OCI-LY3 (cell line): Measurements from ENCODE around the gene EPS8.
A peak's percentile ranks its signal among the peaks of the same experiment; 100 is the strongest.

ENCODE experiments used
- H2AFZ ChIP-seq: fragments of 200-600, 300-600 bp; shearing (Covaris generic); 2 replicates; pipeline ENCODE4 v1.6.0; 2014; ENCODE audit warnings: antibody characterized with exemption, low read depth, low read length
- H3K27ac ChIP-seq: fragments of 200-600, 300-600 bp; sonication (generic); 2 replicates; pipeline ENCODE4 v1.5.1; 2014; ENCODE audit warnings: mild to moderate bottlenecking, low read length, moderate library complexity, mixed read lengths
- H3K27me3 ChIP-seq: fragments of 200-600, 300-600 bp; sonication (generic); 2 replicates; pipeline ENCODE4 v1.6.1; 2014; ENCODE audit warnings: low read depth, low read length, mixed read lengths
- H3K36me3 ChIP-seq: fragments of 200-600, 300-600 bp; sonication (generic); replicated peaks from 2 replicates; pipeline ENCODE3; 2014; ENCODE audit warnings: low read depth, low read length, mixed read lengths
- H3K4me1 ChIP-seq: fragments of 300-600, 200-600 bp; sonication (generic); 2 replicates; pipeline ENCODE4 v1.6.1; 2014; ENCODE audit warnings: low read length, mixed read lengths
- H3K4me2 ChIP-seq: fragments of 200-600, 300-600 bp; sonication (generic); 2 replicates; pipeline ENCODE4 v1.6.1; 2014; ENCODE audit warnings: low read length, mixed read lengths
- H3K4me3 ChIP-seq: fragments of 300-600, 200-600 bp; sonication (generic); 2 replicates; pipeline ENCODE4 v1.5.1; 2014; ENCODE audit warnings: antibody characterized with exemption, mild to moderate bottlenecking, low read length, moderate library complexity
- H3K79me2 ChIP-seq: fragments of 300-600, 200-600 bp; shearing (Covaris generic); 2 replicates; pipeline ENCODE4 v1.6.1; 2014; ENCODE audit warnings: mild to moderate bottlenecking, low read length, mixed read lengths
- H3K9ac ChIP-seq: fragments of 300-600, 200-600 bp; shearing (Covaris generic); 2 replicates; pipeline ENCODE4 v1.6.0; 2014; ENCODE audit warnings: mild to moderate bottlenecking, low read length, moderate library complexity
- H3K9me3 ChIP-seq: fragments of 200-600, 300-600 bp; shearing (Covaris generic); 2 replicates; pipeline ENCODE4 v1.6.1; 2014; ENCODE audit warnings: low read length, mixed read lengths; ENCODE audit not compliant: insufficient read depth
- H4K20me1 ChIP-seq: fragments of 200-600, 300-600 bp; sonication (generic); 2 replicates; pipeline ENCODE4 v1.6.1; 2016; ENCODE audit warnings: low read length, mixed read lengths; ENCODE audit not compliant: insufficient read depth
- EZH2phosphoT487 ChIP-seq: fragments of 200-600 bp; shearing (Covaris generic); IDR thresholded peaks from 2 replicates; pipeline ENCODE4 v1.6.1; 2018; ENCODE audit warnings: antibody characterized with exemption, mixed run types, low read depth
- TF ChIP-seq, protein P1 (sequence below): fragments of 200-600, 300-600 bp; sonication (generic); IDR thresholded peaks from 2 replicates; pipeline ENCODE4 v1.5.1; 2014; ENCODE audit warnings: antibody characterized with exemption, low read length, low read depth

EPS8 gene

DNA sequence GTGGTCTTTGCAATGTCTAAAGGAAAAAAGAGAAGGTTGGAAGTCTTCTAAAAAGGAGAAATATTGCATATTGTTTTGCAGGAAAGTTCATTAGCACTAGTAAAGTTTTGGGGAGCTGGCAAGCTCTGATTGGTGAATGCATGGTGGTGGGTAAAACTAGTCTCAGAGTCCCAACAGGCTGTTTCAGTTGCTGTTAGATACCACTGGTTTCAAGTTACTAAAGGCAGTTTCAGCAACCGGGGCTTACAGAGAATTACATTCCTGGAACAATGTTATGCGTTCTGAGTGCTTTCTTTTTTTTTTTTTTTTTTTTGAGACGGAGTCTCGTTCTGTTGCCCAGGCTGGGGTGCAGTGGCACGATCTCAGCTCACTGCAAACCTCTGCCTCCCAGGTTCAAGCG is 208.2 kb downstream of the EPS8 start:
- no peak overlapping the region for H3K9ac ChIP-seq
- no peaks in the 10 kb centered on the region for H3K9me3 ChIP-seq
- peaks cover 56% of the 10 kb centered on the region for H3K36me3 ChIP-seq
- H3K79me2 ChIP-seq, result no peaks in the 10 kb centered on the region
- TF ChIP-seq, protein P1, sequence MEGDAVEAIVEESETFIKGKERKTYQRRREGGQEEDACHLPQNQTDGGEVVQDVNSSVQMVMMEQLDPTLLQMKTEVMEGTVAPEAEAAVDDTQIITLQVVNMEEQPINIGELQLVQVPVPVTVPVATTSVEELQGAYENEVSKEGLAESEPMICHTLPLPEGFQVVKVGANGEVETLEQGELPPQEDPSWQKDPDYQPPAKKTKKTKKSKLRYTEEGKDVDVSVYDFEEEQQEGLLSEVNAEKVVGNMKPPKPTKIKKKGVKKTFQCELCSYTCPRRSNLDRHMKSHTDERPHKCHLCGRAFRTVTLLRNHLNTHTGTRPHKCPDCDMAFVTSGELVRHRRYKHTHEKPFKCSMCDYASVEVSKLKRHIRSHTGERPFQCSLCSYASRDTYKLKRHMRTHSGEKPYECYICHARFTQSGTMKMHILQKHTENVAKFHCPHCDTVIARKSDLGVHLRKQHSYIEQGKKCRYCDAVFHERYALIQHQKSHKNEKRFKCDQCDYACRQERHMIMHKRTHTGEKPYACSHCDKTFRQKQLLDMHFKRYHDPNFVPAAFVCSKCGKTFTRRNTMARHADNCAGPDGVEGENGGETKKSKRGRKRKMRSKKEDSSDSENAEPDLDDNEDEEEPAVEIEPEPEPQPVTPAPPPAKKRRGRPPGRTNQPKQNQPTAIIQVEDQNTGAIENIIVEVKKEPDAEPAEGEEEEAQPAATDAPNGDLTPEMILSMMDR, result no peak
- TF ChIP-seq EZH2phosphoT487, result no peak
- peaks cover 35% of the 10 kb centered on the region for H3K4me1 ChIP-seq
- no peak overlapping the region for H2AFZ ChIP-seq
- no peak overlapping the region for H3K27ac ChIP-seq
- H3K4me3 ChIP-seq, result no peak overlapping the region
- no peaks in the 10 kb centered on the region for H4K20me1 ChIP-seq
- no peaks in the 10 kb centered on the region for H3K27me3 ChIP-seq
- peak overlapping the region; percentile 6; the same call in 1 of the 2 replicates for H3K4me2 ChIP-seq

DNA sequence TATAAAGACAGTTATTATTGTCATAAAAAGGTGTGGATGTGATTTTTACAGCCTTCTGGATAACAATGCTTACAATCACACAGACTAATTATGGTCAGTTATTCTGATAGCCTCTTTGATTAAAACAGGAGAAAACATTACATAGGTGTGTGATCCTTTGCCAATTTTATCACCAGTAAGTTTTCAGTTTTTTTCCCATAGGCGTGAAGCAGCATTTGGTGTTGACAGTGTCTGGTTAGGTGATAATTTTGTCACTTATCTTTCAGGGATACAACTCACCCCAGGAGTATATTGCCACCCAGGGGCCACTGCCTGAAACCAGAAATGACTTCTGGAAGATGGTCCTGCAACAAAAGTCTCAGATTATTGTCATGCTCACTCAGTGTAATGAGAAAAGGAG is 208.8 kb downstream of the EPS8 start:
- Histone ChIP-seq H4K20me1 (no peaks in the 10 kb centered on the region), H3K9ac (no peak overlapping the region), H3K27me3 (no peaks in the 10 kb centered on the region), H3K4me1 (peaks cover 38% of the 10 kb centered on the region), H3K4me2 (peak overlapping the region; percentile 6; the same call in 1 of the 2 replicates), H3K9me3 (no peaks in the 10 kb centered on the region), H3K27ac (no peak overlapping the region), H3K4me3 (no peak overlapping the region), H3K36me3 (peaks cover 58% of the 10 kb centered on the region), H3K79me2 (no peaks in the 10 kb centered on the region), H2AFZ (no peak overlapping the region)
- no peak for TF ChIP-seq EZH2phosphoT487
- TF ChIP-seq, protein P1, result peak; percentile 38

DNA sequence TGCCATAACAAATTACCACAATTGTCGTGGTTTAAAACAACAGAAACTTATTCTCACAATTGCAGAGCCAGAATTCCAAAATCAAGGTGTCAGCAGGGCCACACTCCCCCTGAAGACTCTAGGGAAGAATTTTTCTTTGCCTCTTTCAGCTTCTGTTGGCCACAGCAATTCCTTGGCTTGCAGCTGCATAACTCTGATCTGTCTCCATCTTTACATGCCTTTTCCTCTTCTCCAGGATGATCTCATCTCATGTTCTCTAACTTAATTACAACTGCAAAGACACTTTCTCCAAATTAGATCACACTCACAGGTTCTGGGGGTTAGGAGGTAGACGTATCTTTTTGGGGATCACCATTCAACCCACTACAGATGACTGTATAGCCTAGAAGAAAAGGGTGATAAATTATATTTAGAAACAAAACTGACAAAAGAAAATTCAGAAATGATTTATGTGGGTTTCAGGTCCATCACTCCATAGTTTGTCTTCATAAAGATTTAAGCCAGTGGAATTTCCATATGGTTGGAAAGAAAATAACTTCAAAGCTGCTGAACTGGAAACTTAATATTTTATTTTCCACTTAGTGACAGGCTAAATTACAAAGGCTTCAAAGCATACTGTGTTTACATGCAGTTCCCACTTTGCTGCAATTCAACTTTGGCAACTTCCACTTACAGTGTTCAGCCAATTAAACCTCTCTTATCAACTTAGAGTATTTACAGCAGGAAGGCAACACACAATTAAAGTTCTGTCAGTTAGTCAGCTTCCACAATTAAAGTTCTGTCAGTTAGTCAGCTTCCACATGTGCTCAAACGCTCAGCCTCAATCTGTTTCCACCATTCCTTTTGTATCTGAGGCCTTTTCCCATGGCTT is 213.3 kb downstream of the EPS8 start:
- Histone ChIP-seq H2AFZ (no peak overlapping the region), H3K79me2 (no peaks in the 10 kb centered on the region), H3K9me3 (no peaks in the 10 kb centered on the region; the same call in 1 of the 2 replicates), H3K27me3 (no peaks in the 10 kb centered on the region), H3K4me1 (peaks cover 49% of the 10 kb centered on the region), H4K20me1 (no peaks in the 10 kb centered on the region), H3K9ac (no peak overlapping the region), H3K36me3 (peaks cover 73% of the 10 kb centered on the region), H3K4me2 (no peak overlapping the region), H3K27ac (no peak overlapping the region), H3K4me3 (no peak overlapping the region)
- TF ChIP-seq, protein P1, result no peak
- no peak for TF ChIP-seq EZH2phosphoT487

DNA sequence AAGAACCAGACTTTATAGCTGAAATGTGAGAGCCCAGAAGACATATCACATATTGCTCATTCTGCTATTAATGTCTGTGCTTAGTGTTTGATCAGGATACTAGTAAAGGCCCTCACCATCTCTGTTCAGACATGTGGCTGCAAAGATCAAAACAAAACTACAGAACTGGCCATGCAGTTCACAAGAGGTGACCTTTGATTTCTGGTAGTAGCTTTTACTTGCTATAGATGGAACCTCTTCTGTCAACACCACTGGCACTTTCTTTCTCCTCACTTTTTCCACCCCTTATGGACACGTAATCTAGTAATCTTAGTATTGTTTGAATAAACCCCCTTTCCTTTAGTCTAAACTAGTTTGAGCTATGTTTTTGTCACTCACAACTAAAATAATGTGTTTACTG is 214.8 kb downstream of the EPS8 start:
- peaks cover 49% of the 10 kb centered on the region for H3K4me1 ChIP-seq
- no peaks in the 10 kb centered on the region for H4K20me1 ChIP-seq
- H3K9ac ChIP-seq, result no peak overlapping the region
- no peak overlapping the region for H3K27ac ChIP-seq
- H3K9me3 ChIP-seq, result no peaks in the 10 kb centered on the region; the same call in 1 of the 2 replicates
- H3K36me3 ChIP-seq, result peaks cover 75% of the 10 kb centered on the region
- no peak overlapping the region for H3K4me2 ChIP-seq
- no peak overlapping the region for H2AFZ ChIP-seq
- H3K4me3 ChIP-seq, result no peak overlapping the region
- H3K27me3 ChIP-seq, result no peaks in the 10 kb centered on the region
- TF ChIP-seq, protein P1, result no peak
- TF ChIP-seq EZH2phosphoT487, result no peak
- no peaks in the 10 kb centered on the region for H3K79me2 ChIP-seq
